ENCODE results near the gene TUBA1C.

Gene TUBA1C

DNA sequence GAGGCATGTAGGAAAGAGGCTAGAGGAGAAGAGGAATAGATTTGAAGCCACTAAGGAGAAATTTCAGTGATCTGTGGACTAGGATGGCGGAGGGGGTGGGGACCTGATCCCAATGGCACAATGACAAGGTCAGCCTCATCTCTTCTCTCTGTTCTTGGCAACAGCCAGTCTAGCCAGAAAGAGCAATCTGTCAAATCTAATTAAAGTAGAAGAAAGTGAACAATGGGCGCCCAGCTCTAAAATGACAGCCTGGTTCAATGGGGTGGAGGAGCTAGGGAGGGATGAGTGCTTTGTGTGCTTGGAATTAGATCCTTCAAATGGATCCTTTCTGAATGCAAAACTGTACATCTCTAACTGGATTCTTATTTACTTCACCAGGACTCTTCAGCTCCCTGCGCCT is 37.2 kb upstream of the TUBA1C start:
- no peak overlapping the region for H3K4me3 ChIP-seq (ENCODE audit: low read depth, low read length)
- TF ChIP-seq, protein P1, sequence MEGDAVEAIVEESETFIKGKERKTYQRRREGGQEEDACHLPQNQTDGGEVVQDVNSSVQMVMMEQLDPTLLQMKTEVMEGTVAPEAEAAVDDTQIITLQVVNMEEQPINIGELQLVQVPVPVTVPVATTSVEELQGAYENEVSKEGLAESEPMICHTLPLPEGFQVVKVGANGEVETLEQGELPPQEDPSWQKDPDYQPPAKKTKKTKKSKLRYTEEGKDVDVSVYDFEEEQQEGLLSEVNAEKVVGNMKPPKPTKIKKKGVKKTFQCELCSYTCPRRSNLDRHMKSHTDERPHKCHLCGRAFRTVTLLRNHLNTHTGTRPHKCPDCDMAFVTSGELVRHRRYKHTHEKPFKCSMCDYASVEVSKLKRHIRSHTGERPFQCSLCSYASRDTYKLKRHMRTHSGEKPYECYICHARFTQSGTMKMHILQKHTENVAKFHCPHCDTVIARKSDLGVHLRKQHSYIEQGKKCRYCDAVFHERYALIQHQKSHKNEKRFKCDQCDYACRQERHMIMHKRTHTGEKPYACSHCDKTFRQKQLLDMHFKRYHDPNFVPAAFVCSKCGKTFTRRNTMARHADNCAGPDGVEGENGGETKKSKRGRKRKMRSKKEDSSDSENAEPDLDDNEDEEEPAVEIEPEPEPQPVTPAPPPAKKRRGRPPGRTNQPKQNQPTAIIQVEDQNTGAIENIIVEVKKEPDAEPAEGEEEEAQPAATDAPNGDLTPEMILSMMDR (IDR thresholded peaks at IDR 0.05; ENCODE audit: low read depth, low read length, missing control alignments), result no peak
- no peak for DNase-seq (ENCODE audit: low read depth)

DNA sequence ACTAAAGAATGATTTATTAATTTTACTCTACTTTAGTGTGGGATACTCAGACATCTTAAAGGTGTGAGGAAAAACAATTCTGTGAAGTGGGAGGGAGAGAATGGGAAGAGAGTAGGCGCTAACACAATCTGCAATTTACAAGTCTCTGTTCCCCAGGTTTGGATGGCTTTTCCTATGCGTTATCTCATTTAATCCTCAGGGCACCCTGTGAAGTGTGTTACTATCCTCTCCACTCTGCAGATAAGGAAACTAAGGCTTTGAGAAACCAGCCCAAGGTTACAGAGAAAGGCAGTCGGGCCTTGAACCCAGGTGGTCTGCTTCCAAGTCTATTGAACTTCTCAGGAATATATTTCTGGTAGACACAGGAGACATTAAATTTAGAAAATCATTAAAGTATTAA is 36.2 kb upstream of the TUBA1C start:
- no peak overlapping the region for H3K4me3 ChIP-seq (ENCODE audit: low read depth, low read length)
- TF ChIP-seq, protein P1 (IDR thresholded peaks at IDR 0.05; ENCODE audit: low read depth, low read length, missing control alignments), result no peak
- DNase-seq (ENCODE audit: low read depth), result no peak

DNA sequence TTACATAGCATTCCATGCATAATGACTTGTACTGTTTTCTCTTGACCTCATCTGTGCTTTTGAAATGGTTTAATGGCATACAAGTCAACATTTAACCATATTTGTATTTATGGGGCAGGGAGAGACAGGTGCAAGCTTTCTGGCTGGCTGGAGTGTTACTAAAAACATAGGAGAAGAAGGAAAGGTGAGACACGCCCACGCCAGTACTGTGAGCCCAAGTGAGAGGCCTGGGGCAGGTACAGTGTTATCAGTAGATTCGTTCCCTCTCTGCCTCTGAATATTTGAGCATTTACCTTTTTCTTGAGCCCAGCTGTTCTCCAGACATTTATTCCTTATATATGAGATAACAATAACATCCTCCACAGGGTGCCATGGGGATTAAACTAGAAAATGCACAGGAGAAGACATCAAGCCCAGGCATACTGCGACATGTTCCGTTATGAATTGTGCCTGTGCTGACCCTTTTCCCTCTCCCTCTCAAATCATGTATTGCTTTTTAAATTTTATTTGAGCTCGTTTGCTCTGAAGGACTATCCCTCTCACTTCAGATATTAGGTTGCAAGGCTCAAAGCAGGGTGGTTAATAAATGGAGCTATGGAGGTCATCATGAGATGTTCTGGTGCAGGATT is 34.6 kb upstream of the TUBA1C start:
- TF ChIP-seq, protein P1 (IDR thresholded peaks at IDR 0.05; ENCODE audit: low read depth, low read length, missing control alignments), result no peak
- H3K4me3 ChIP-seq (ENCODE audit: low read depth, low read length), result no peak overlapping the region
- no peak for DNase-seq (ENCODE audit: low read depth)

DNA sequence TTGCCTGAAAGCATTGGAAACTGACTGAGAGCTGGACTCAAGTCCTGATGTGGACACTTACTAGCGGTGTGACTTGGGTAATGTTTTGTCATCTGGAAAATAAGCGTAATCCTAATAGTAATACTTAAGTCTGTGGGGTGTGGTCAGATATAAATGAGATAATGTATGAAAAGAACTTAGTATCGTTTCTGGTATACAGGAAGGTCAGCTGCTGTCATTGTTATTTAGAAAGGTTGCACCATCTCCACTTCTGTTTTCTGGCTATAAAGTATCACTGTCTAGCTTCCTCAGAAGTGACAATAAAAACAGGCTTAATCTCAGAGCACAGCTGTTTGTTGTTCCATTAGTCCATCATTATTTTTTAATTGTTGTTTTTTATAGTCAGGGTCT is 34.1 kb upstream of the TUBA1C start:
- no peak overlapping the region for H3K4me3 ChIP-seq (ENCODE audit: low read depth, low read length)
- DNase-seq (ENCODE audit: low read depth), result no peak
- TF ChIP-seq, protein P1 (IDR thresholded peaks at IDR 0.05; ENCODE audit: low read depth, low read length, missing control alignments), result no peak

DNA sequence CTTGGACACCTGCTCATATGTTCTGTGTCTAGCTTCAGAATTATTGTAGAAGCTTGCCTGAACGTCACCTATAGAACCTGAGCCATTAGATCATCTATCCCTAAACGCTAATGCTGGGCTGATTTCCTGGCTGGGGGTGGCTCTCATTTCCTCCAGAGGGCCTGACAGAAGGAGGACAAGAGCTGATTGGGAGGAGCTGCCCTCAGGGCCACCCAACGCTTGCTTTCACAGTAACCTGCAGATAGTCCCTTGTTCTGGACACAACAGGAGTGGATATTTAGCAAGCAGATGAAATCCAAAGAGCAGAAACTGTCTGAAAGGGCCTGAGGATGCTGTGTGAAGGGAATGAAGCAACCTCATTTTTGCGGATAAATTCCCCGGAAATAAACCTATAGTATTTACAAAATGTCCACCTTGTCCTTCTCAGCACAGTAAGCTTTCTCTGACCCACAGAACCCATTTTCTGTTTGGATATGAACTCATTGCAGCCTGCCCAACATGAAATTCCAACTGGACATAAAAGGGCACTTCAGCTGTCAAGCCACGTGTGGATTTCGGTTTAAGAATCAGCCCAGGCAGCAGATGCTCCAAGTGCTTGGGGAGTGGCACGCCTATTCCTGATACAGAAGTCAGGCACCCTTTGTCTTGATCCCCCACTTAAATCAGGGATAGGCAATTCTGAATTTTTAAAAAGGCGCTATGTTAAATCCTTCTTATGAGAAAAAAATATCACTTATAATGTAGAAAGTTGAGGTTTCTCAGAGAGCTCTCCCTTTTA is 32.8 kb upstream of the TUBA1C start:
- H3K4me3 ChIP-seq (ENCODE audit: low read depth, low read length), result no peak overlapping the region
- TF ChIP-seq, protein P1 (IDR thresholded peaks at IDR 0.05; ENCODE audit: low read depth, low read length, missing control alignments), result no peak
- DNase-seq (ENCODE audit: low read depth), result no peak

DNA sequence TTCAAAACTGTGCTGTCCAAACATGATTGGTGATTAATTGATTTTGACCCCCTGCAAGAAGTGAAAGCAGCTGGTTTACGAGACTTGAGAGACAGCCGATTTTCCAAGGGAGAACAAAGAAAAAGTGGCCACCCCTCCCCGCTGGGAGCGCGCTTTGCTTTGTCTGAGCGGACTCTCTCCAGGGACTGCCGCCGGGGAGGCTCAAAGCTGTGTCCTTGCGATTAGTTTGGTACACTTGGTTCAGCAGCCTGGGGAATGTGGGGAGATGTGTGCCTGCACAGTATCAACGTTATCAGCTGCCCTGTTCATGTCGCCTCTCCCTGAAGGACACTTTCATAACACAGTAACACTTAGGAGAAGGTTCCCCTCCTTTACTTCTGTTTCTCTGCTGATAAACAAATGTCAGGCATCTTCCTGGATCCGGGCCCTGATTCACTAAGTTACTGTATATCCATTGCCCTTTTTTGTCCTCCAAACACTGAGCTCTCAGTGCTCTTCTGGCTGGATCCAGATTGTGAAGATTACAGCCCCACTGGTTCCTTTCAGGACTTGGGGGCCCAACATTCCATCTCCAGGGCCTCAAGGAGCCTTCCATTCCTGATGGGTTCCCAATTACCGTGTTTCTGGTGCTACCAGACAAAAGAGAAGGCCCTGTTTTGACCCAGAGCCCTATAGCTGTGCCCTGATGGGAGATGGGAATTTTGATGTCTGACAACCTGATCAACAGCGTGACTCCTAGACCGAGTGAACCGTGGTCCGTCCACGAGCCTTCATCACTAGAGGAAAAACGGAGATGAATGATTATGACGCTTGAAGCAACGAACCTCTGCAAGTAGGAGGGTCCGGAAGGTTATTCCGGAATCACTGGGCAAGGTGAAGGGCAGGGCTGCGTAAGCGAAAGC is 31.7 kb upstream of the TUBA1C start:
- TF ChIP-seq, protein P1 (IDR thresholded peaks at IDR 0.05; ENCODE audit: low read depth, low read length, missing control alignments), result no peak
- no peak for DNase-seq (ENCODE audit: low read depth)
- peak overlapping the region; percentile 32 for H3K4me3 ChIP-seq (ENCODE audit: low read depth, low read length)
